Thoracic aorta (tissue), 2 donors: ENCODE results near the gene FARS2. TPM values are rescaled to one million over a fixed set of nuclear protein-coding genes. Genes with fewer than 3 reads are reported as not detected.

ENCODE experiments used
- ATAC-seq: fragments of 150-250 bp; one replicate; pipeline ENCODE4 v1.8.0; 2017; ENCODE audit warnings: low read depth; ENCODE audit not compliant: insufficient number of reproducible peaks, low FRiP score
- DNase-seq: peaks from one replicate; pipeline ENCODE4 v3.0.0-alpha.2; 2020; ENCODE audit warnings: low spot score
- H3K27ac ChIP-seq, 2 donors: fragments of 200-600 bp; sonication (generic); 1 replicate in 1 of 2; 2 replicates in 1 of 2; pipeline ENCODE4 v1.5.1; 2016; ENCODE audit warnings: mild to moderate bottlenecking in 2 of 2, moderate library complexity in 2 of 2
- H3K27me3 ChIP-seq: fragments of 200-600 bp; sonication (generic); replicated peaks from 2 replicates; pipeline ENCODE4 v1.6.0; 2016; ENCODE audit warnings: mild to moderate bottlenecking; ENCODE audit not compliant: insufficient read depth
- H3K36me3 ChIP-seq: fragments of 200-600 bp; sonication (generic); one replicate; pipeline ENCODE4 v1.5.1; 2016
- H3K4me1 ChIP-seq, 2 donors: fragments of 200-600 bp; sonication (generic); 1 replicate in 1 of 2; 2 replicates in 1 of 2; pipeline versions ENCODE4 v1.5.1 to v1.6.0; 2016; ENCODE audit warnings: low read depth in 2 of 2, mild to moderate bottlenecking in 1 of 2; ENCODE audit not compliant: control insufficient read depth in 1 of 2
- H3K4me3 ChIP-seq: fragments of 200-600 bp; sonication (generic); 2 replicates; pipeline ENCODE4 v1.5.1; 2016; ENCODE audit warnings: mild to moderate bottlenecking
- H3K9me3 ChIP-seq: fragments of 200-600 bp; sonication (generic); 2 replicates; pipeline ENCODE4 v1.5.1; 2016
- total RNA-seq, 2 donors: library from RNA; depleted of rRNA; stranded (reverse); fragments of >200 nt; gene quantifications; one replicate each; pipeline versions ENCODE4 v1.1.0 to v1.2.3, GENCODE V29; 2016
- TF ChIP-seq, protein P1 (sequence below): fragments of 200-600 bp; sonication (generic); IDR thresholded peaks from one replicate; pipeline ENCODE4 v1.5.1; 2019; ENCODE audit warnings: antibody characterized with exemption

Gene FARS2
- total RNA-seq, 2 donors from 2014 or later: 10.4 to 11.6 TPM

DNA sequence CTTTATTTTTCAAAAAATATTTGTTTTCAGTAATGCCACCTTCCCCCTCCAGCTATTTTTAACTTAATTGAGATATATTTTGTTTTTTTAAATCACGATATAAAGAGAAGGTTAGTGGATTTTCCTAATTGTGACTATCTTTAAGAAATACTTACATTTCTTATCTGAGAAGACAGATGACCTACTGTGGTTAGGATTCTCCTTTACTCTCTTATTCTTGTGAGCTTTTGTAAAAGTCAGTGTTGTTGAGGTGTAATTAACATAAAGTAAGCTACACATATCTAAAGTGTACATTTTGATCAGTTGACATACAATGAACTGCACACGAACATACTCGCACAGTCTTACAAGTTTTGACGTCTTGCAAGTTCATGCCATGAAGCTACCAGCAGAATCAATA lies 144.7 kb downstream of the FARS2 start:
- Histone ChIP-seq H3K27ac (no peak overlapping the region), H3K36me3 (no peaks in the 10 kb centered on the region), H3K27me3 (no peaks in the 10 kb centered on the region), H3K4me3 (no peak overlapping the region), H3K4me1 (peaks cover 0 to 2% of the 10 kb centered on the region in 2 donors), H3K9me3 (peaks cover 9% of the 10 kb centered on the region)
- TF ChIP-seq, protein P1, sequence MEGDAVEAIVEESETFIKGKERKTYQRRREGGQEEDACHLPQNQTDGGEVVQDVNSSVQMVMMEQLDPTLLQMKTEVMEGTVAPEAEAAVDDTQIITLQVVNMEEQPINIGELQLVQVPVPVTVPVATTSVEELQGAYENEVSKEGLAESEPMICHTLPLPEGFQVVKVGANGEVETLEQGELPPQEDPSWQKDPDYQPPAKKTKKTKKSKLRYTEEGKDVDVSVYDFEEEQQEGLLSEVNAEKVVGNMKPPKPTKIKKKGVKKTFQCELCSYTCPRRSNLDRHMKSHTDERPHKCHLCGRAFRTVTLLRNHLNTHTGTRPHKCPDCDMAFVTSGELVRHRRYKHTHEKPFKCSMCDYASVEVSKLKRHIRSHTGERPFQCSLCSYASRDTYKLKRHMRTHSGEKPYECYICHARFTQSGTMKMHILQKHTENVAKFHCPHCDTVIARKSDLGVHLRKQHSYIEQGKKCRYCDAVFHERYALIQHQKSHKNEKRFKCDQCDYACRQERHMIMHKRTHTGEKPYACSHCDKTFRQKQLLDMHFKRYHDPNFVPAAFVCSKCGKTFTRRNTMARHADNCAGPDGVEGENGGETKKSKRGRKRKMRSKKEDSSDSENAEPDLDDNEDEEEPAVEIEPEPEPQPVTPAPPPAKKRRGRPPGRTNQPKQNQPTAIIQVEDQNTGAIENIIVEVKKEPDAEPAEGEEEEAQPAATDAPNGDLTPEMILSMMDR: no peak
- no peak for DNase-seq
- no peak for ATAC-seq

DNA sequence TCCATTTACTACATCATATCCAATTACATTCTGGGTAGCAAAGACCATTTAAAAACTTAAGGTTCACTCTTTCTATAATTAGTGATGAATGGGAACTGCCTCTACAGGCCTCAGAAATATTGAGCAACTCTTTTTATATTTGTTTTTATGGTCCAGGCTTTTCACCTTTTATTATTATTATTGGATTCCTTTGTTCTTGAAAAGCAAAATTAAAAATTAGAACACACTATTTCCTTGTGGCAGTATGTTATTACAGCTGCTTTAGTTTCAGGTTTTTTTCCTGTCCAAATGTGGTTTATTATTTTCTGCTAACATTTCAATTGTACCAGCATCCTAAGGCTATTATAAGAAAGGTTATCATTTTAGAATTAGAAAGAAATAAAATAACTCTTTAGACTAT lies 150.1 kb downstream of the FARS2 start:
- ATAC-seq: no peak
- TF ChIP-seq, protein P1: no peak
- no peaks in the 10 kb centered on the region for H3K36me3 ChIP-seq
- no peak overlapping the region for H3K4me3 ChIP-seq
- no peak overlapping the region for H3K27ac ChIP-seq
- H3K9me3 ChIP-seq: no peaks in the 10 kb centered on the region
- no peaks in the 10 kb centered on the region for H3K27me3 ChIP-seq
- H3K4me1 ChIP-seq: peaks cover 10 to 15% of the 10 kb centered on the region in 2 donors
- no peak for DNase-seq

DNA sequence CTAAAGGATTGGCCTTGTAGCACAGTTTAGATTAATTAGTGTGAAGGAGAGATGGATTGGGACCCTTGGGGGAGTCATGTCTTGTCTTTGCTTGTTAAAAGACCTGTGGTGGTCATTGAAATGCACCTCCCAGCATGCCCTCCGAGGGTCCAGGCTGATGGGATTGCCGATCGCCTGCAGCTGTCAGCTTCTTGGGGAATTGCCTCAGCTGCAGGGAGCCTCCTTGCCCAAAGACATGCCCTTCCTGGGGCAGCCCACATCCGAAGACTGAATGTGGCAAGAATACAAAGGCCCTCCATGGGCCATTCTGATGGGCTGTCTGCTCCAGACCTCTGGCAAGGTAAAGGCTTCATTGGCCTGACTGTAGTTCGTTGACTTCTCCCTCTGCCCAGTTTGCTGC lies 150.7 kb downstream of the FARS2 start:
- DNase-seq (no peak), ATAC-seq (no peak)
- H3K9me3 ChIP-seq: no peaks in the 10 kb centered on the region
- peaks cover 10 to 15% of the 10 kb centered on the region in 2 donors for H3K4me1 ChIP-seq
- TF ChIP-seq, protein P1: no peak
- H3K27me3 ChIP-seq: no peaks in the 10 kb centered on the region
- no peak overlapping the region for H3K4me3 ChIP-seq
- no peak overlapping the region for H3K27ac ChIP-seq
- H3K36me3 ChIP-seq: no peaks in the 10 kb centered on the region

DNA sequence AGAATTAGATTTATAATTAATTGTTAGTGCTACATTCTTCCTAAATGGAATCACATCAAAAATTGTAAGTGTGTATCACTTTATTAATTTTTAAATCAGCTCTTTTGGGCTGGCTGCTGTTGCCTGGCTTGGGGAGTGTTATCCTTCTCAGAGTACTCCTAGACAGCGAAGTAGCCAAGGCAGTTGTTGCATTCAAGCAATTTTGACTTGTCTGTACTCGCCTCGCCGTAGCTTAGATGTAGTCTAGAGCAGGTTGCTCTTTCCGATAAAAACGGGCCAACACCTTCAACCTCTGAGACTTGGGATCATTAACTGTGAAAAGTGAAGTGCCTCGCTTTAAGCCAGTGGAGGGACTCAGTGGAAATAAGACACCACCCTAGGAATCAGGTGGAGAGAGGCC lies 151.3 kb downstream of the FARS2 start:
- DNase-seq (no peak), ATAC-seq (no peak)
- no peak overlapping the region for H3K4me3 ChIP-seq
- no peaks in the 10 kb centered on the region for H3K9me3 ChIP-seq
- no peaks in the 10 kb centered on the region for H3K27me3 ChIP-seq
- no peaks in the 10 kb centered on the region for H3K36me3 ChIP-seq
- no peak overlapping the region for H3K27ac ChIP-seq
- peaks cover 10 to 15% of the 10 kb centered on the region in 2 donors for H3K4me1 ChIP-seq
- TF ChIP-seq, protein P1: no peak

DNA sequence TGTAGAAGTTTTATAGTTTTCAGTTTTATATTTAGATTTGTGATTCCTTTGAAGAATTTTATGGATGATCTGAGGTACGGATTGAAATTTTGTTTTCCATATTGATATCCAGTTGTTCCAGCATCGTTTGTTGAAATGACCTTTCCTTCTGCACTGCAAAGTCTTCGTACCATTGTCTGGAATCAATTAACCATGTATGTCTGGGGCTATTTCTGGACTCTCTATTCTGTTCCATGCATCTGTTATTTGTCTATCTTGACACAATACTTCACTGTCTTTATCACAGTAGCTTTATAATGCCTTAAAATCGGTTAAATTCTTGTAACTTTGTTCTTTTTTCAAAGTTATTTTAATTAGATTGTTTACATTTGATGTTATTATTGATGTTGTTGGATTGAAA lies 154.9 kb downstream of the FARS2 start:
- H3K27ac ChIP-seq: no peak overlapping the region
- no peak overlapping the region for H3K4me3 ChIP-seq
- no peak for DNase-seq
- H3K4me1 ChIP-seq: peaks cover 10 to 11% of the 10 kb centered on the region in 2 donors
- no peak for ATAC-seq
- TF ChIP-seq, protein P1: no peak
- no peaks in the 10 kb centered on the region for H3K9me3 ChIP-seq
- no peaks in the 10 kb centered on the region for H3K27me3 ChIP-seq
- H3K36me3 ChIP-seq: no peaks in the 10 kb centered on the region
